CD4-positive, alpha-beta T cell treated with Interleukin-17A for 1 hour (primary cell): Measurements from ENCODE around the gene POLD3.
"Not testable (repeated sequence)": the region's sequence is repeated elsewhere in the genome, so short reads cannot be mapped to it uniquely, and the experiment has no call there.

Source experiments
- DNase-seq: peaks from one replicate; pipeline ENCODE4 v3.0.0-alpha.2; 2020

The POLD3 gene

DNA sequence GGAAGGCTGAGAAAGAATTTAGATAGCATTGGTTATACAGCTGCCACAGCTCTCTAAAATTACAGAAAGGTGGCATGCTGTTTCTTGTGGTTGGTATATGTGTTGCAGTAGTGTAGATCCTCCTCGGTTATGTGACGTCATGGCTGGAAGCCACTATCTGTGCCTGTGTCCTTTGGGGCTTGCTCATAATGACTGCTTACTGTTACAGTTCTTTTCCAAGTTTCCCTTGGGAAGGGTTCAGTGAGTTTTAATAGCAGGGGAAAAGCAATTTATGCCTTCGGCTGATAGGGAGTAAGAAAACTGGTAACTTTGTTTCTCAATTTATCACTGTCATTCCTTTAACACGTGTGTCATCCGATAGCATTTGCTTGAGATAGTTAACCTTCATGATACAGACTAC lies 47.2 kb downstream of the POLD3 start:
- DNase-seq = no peak

DNA sequence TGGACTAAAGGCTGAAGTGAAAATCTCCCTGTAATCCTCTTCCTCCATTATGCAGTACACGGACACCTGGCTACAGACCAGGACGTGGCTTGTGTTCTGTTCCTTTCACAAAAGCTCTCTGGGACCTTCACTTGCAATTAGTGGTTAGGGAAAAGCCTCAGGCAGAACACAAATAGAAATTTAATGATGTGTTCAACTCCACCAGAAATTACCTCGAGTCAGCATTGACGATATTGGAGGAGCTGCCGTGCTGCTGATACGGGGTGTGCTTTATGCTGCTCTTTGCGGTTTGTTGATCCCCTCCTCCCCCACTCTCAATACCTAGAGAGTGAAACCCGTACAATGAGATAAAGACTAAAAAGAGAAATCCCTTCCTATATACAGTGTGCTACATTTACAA lies 48.9 kb downstream of the POLD3 start:
- no peak for DNase-seq

DNA sequence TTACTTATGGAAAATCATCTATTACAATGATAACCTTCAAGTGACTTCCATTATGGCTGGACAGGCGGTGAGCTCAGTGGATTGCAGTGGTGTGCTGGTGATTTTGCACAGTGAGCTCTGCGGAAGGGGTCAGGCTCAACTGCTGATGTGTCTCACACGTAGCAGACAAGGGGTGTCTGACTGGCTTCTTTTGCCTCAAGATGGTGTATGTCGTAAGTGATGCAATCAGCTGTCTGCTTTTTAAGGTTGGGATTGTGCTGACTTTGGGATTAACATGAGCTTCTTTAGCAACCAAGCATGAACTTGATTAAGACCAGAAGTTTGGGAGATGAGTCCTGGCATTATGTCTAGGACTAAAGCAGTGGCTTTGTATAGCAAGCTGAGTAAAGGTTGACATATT lies 49.5 kb downstream of the POLD3 start:
- no peak for DNase-seq

DNA sequence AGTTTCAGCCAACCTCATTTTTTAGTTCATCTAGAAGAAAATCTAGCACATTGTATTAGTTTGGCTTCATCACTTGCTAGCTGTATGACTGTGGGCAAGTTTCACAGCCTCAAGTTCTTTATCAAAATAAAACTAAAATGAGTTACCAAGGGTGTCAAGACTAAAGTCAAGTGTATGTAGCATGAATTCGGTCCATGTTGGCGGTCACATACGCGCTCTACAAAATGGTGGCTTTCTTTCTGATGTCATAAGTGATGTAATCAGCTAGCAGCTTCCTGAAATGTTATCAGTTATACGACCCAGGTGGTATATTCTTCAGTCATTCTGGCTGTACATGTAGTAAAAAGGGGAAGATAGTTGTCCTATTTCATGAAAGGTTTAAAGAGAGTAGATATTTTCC lies 50.5 kb downstream of the POLD3 start:
- no peak for DNase-seq

DNA sequence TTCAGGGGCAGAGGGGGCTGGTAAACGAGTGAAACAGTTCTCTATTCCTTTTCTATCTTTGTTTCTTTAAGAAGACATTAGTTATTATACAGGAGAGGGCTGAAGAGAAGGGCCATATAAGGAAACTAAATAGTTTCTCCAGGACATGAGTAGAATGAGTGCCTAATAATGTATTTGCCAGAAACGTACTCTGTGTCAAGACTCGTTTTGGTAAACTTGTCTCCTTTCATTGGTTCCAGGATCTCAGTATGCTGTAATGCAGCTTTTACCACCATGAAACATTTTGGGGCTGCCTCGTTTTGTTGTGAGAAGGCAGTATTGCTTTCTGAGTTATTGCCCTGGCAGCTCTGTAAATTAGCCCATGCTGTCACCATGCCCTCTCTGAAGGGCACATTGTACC lies 51.7 kb downstream of the POLD3 start:
- no peak for DNase-seq

DNA sequence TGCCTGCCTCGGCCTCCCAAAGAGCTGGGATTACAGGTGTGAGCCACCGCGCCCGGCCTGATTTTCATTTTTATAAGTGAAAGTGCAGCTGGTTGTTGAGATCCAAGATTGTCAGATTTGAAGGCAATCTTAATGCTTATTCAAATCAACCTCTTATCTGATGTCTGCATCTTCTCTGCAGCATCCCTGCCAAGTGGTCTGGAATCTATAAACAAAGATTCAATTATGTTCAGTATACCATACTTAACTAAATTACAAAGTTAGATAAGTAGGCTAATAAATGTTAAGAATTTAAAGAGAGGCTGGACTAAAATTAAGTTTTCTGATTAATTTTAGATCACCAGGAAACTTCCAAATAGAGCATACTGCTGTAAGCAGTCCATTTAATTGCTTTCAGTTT lies 53.8 kb downstream of the POLD3 start:
- no peak for DNase-seq

DNA sequence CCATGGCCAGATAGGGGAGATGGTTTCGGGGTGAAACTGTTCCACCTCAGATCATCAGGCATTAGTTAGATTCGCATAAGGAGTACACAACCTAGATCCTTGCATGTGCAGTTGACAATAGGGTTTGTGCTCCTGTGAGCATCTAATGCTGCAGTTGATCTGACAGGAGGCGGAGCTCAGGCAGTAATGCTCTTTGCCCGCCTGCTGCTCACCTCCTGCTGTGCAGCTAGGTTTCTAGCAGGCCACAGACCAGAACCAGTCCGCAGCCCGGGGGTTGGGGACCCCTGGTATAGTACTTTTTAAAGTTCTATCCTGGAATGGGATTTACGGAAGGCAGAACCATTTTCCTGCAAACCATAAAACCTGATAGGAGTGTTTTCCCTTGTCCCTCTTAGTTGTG lies 54.6 kb downstream of the POLD3 start:
- DNase-seq = no peak

DNA sequence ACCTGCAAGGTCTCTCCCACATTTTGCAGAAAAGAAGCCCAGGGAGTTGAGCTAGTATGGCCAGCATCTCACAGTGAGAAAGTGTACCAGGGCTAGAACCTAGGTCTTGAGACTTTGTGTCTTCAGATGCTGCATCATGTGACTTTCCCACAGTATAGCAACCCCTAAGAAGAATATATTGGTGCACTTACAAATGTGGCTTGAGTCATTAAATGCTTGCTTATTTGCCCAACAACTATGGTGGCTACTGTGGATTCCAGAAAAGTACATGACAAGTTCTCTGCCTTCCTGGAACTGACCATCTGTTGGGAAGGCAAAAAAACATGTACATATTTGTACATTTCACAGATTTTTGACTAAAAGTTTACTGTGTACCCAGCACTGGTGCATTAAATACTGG lies 55.0 kb downstream of the POLD3 start:
- DNase-seq = no peak

DNA sequence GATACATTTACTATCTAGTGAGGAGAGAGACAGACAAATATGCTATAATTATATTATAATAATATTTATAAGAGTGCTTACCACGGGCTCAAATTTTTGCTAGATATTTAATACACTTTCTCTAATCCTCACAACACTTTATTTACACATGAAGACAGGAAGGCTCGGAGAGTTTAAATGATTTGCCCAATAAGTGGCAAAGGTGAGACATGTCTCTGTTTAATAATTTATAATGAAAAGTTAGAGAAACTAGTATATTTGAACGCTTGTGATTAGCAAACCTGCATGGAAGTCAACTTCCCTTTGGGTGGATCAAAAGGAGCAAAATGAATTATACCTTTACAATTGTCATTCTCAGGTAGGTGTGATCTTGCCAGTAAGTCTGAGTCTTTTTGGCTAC lies 55.4 kb downstream of the POLD3 start:
- no peak for DNase-seq

DNA sequence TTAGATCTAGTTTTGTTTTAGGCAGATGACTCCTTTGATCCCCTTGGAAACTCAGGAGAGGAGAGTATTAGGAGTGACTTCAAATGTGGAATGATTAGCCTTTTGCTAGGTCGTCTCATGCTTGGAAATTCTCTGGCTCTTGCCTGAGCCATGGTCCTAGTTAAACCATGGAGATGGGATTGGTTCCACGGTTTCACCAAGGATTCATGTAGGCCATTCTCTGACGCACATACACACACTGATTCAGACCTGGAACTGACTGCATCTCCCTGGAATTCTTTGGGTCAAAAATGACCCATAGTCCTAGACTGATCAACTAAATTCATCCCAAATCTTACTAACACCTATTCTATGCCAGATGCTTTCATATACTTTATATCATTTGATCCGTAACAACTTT lies 56.5 kb downstream of the POLD3 start:
- no peak for DNase-seq

DNA sequence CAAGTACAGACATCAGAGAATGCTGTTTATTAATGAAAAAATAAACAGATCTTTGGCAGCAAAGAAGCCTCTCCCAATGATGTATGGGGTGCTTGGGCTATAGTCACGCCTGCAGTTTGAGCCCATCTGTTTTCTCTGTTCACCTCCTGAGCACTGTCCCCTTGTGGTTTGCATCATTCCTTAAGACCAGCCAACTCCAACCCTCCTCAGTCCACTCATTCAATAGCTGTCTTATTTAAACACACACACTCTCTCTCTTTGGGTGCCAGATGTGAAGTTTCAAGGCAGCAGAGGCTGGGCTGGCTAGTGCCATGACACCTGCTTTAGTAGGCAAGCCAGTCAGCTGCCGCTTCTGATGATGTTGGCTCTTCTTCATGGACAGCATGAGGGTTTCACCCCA lies 58.1 kb downstream of the POLD3 start:
- DNase-seq = no peak

DNA sequence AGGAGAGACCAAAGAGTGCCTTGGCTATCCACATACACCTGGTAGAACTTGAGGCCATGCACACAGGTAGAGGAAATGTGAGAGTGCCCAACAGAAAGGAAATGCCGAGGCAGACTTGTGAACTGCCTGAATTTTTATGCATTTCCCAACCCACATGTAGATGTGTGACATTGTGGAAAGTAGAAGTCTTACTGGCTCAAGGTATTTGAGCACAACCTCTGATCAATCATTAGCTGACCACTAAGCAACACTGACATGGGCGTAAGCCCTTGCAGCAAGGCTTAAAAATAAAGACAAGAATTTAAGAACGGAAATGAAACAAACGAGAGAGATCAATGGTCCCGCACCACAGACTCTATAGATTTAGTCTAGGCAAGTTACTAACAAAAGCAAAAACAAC lies 62.6 kb downstream of the POLD3 start:
- no peak for DNase-seq

DNA sequence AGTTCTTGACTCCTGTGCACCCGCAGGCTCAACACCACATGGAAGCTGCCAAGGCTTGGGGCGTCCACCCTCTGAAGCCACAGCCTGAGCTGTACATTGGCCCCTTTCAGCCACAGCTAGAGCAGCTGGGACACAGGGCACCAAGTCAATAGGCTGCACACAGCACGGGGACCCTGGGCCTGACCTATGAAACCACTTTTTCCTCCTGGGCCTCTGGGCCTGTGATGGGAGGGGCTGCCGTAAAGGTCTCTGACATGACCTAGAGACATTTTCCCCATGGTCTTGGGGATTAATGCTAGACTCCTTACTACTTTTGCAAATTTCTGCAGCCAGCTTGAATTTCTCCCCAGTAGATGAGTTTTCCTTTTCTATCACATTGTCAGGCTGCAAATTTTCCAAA lies 66.7 kb downstream of the POLD3 start:
- not testable (repeated sequence) for DNase-seq

DNA sequence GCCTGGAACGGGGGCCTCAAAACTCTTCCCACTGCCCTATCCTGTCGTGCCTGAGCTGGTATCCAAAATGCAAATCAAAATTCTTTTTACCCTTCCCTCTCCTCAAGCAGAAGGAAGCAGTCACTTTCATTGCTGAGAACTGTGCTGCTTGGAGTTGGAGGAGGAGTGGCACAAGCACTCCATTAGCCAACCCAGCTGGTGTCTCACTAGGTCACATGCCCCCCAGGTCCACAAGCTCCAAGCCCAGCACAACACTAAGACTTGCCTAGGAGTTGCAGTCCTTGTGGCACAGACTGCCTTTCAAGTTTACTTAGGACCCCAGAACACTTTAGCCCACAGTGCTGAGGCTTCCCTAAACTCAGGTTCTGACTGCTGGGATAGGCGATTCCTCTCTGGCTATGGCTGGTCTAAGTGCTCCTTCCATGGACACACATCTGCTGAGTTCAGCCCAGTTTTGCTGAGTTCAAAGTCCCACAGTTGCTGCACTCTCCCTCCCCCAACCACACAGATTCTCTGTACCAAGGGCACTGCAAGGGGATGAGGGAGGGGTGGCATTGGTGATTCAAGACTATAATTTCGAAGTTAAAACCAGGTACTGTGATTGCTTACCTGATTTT lies 70.2 kb downstream of the POLD3 start:
- DNase-seq = no peak

DNA sequence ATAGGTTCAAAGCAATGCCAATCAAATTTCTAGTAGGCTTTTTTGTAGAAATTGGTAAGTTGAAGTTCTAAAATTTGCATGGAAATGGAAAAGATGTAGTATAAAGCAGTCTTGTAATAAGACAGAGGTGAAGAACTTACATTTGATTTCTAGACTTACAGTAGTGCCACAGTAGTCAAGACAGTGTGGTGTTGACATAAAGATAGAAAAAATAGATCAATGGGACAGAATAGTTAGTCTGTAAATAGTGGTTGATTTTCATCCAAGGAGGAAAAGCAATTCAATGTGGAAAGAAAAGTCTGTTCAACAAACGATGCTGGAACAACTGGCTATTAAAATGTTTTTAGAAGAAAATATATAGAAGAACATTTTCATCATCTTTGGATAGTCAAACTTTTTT lies 70.9 kb downstream of the POLD3 start:
- no peak for DNase-seq

DNA sequence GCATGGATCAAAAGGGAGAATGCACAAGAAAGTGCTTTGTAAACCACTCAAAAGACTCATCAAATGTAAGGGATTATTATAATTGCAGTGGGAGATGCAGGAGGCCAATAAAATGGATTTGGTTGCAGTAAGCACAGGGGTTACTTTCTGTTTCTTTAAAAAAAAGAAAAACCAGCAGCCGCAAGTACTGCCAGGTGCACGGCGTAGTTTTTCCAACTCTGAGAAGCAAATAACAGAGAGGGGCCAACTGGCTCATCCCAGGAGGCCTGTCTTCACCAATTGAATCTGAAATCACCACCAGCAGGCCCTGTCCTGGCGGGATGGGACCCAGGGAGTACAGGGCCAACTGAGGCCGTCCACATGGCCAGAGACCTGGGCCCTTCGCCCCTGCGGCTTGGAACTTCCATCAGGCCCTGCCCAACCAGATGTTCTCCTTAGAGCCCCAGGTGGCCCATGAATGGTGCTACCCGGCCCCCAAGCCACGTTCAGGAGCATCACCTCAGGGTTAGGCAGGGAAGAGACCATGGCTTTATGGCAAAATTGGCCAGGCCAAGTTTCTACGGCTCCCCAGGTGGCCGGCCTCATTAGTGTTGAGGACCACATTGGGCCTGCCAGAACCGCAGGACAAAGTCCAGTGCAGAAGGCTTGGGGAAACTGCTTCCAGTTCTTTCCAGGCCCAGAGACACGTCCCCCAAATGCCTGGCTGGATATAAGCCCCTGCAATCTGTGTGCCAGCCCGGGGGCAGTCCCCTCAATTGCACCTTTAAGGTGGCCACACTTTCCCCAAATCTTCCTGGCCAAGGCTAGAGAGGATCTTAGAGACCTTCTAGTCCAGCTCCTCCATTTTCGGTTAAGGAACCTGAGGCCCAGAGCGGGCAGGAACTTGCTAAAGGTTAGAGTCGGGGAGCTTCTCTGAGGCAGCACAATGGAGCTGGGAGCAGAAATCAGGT lies 77.1 kb downstream of the POLD3 start:
- DNase-seq = no peak

DNA sequence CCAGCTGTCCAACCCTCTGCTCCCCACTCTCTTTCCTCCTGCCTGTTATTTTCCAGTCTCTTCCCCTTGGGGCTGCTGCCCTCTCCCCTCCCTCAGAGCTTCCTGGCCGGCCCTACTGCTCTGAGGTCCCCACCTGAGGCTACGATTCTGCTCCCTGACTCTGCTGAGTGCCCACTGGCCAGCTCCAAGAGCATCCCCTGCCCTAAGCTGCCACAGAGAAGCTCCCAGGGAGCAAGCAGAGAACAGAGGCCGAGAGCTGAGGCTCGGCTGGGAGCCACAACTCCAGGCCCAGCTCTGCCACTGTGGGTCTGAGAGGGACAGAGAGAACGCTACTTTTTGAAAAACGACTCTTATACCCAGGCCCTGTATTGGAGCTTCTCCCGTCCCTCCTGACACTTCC lies 77.8 kb downstream of the POLD3 start:
- no peak for DNase-seq

DNA sequence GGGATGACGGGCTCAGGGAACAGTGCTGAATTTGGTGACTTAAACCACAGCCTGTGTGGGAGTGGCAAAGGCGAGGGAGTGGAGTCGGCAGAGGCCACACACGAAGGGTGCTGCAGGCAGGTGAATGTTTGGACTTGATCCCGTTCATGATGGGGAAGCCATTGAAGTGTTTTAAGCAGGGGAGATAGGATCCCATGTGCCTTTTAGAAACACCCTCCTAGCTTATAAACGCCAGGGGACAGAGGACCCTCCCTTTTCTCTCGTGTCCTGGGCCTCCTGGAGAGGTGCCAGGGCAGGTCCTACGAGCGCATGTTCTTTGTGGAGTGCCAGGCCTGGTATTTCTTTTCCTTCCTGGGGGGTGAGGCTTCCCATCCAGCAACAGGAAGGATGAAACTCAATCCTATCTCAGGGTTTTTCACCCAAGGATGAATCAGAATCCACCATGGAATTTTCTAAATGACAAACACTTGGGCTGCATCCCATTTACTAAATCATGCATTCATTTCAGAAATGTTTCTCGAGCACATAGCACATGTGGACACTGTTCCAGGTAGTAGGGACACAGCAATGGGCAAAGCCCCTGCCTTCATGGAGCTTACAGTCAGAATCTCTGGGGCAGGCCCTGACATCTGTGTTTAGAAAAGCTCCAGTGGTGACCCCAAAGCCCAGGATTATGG lies 79.3 kb downstream of the POLD3 start:
- no peak for DNase-seq

DNA sequence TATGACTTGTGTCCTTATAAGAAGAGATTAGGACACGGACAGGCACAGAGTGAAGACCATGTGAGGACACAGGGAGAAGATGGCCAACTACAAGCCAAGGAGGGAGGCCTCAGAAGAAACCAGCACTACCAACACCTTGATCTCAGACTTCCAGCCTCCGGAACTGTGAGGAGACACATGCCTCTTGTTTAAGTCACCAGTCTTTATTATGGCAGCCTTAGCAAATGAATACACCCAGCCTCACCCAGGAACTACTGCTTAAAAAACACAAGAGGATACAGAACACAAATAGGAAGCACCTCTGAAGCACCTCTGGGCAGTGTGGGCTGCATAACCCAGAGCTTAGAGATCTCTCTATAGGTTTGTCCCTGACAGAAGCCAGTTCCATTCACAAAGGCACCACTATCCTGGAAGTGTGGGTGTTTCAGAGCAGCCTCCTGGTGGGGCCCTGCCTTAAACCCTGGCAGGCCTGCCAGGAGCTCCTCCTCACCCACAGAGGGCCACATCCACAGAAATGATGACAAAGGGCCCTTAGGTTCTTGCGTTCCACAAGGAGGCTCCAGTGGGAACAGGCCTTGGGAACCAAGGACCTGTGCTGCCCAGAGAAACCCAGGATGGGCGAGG lies 80.1 kb downstream of the POLD3 start:
- DNase-seq = no peak

DNA sequence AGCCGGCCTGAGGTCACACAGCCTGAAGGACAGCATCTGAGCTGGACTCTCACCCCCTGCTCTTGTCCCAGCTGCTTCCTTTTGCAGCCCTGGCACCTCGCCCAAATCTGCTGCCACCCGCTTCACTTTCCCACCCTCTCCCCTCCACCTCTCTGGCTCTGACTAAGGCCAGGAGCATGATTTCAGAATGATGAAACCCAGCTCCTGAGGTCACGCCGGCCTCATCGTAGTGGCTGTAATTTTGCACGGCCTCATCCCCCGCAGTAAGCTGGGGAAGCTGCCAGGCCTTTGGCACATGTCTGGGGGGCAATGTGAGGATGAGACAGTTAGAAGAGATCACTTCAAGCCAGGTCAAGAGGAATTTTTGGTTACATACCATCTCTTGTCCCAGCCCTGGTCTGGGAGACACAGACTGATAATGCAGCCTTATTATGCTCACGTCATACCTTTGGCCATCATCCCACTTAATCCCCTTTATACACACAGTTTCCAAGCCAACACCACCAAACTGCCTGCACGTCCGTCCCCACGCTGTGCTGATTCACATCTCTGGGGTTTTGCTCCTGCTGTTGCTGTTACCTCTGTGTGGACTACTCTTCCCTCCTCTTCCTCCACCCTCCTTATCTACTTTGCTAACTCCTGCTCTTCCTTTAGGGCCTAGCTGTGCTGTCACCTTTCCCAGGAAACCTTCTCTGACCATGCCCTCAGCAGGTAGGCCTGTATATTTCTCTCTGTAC lies 80.7 kb downstream of the POLD3 start:
- DNase-seq = no peak

DNA sequence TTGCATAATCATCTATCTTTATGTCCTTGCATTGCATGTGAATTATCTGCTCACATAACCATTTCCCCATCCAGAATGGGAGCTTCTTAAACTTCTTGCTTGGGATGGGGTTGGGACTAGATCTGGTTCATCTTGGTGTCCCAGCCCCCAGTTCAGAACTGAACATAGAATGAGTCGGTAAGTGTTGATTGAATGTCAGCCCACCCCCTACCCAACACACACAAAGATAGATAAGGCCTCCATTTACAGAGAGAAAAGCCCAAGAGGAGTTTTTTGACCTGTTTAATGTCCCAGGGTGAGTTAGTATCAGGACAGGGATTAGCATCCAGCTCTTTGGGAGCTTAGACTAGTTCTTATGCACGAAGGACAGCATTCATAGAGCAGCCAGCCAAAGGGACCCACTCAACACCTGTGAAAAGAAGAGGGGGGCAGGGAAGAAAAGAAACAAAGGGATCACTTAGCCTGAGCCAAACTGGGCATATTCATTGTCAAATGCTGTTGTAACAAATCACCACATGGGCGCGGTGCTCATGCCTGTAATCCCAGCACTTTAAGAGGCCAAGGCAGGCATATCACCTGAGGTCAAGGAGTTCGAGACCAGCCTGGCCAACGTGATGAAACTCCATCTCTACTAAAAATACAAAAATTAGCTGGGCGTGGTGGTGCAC lies 81.4 kb downstream of the POLD3 start:
- DNase-seq = no peak

DNA sequence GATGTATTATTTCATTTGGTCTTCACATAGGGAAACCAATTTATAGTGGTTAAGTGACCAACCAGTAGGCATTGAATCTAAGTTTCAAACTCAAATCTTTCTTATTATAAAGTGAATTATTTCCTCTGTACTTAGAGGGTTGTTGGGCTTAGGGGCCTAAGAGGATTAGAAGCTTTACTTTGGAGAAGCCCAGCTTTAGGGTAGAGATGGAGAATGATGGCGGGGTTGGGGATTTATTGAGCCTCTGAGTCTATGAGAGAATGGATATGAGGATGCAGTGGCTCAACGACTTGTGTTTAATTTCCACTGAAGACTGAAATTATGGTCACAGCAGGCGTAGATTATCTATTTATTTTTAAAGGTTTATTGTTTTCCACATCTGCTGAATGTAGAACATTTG lies 83.4 kb downstream of the POLD3 start:
- no peak for DNase-seq
